RKO (cell line): Measurements from ENCODE around the gene FHIT.
"Not testable (repeated sequence)": the region's sequence is repeated elsewhere in the genome, so short reads cannot be mapped to it uniquely, and the experiment has no call there.

ENCODE experiments used
- DNase-seq: peaks from one replicate; pipeline ENCODE4 v3.0.0-alpha.2; 2016; ENCODE audit warnings: low spot score

The FHIT gene

GRCh38 chr3:61226166-61226686 is 25.0 kb downstream of the FHIT start:
- DNase-seq = no peak

GRCh38 chr3:61224823-61225222 is 26.4 kb downstream of the FHIT start:
- DNase-seq = no peak

- no peak for DNase-seq
Observed at GRCh38 chr3:61223451-61223850, 27.8 kb downstream of the FHIT start.

GRCh38 chr3:61222467-61222866 is 28.8 kb downstream of the FHIT start:
- no peak for DNase-seq

GRCh38 chr3:61221759-61222362 is 29.4 kb downstream of the FHIT start:
- no peak for DNase-seq

GRCh38 chr3:61218504-61218903 is 32.7 kb downstream of the FHIT start:
- DNase-seq = no peak

- DNase-seq = not testable (repeated sequence)
Observed at GRCh38 chr3:61216171-61216570, 35.1 kb downstream of the FHIT start.

GRCh38 chr3:61202086-61202485 is 49.2 kb downstream of the FHIT start:
- DNase-seq = no peak

GRCh38 chr3:61201071-61201470 is 50.2 kb downstream of the FHIT start:
- no peak for DNase-seq

GRCh38 chr3:61200270-61200669 is 51.0 kb downstream of the FHIT start:
- DNase-seq = no peak

GRCh38 chr3:61199843-61200242 is 51.4 kb downstream of the FHIT start:
- DNase-seq = no peak

- DNase-seq = peak; percentile 41
Observed at GRCh38 chr3:61194892-61195538, 56.2 kb downstream of the FHIT start.

GRCh38 chr3:61192222-61192621 is 59.0 kb downstream of the FHIT start:
- no peak for DNase-seq

GRCh38 chr3:61190205-61190604 is 61.0 kb downstream of the FHIT start:
- DNase-seq = not testable (repeated sequence)

- DNase-seq = no peak
Observed at GRCh38 chr3:61186030-61186429, 65.2 kb downstream of the FHIT start.

GRCh38 chr3:61184956-61185355 is 66.3 kb downstream of the FHIT start:
- DNase-seq = no peak

- DNase-seq = no peak
Observed at GRCh38 chr3:61182662-61183061, 68.6 kb downstream of the FHIT start.

GRCh38 chr3:61181874-61182273 is 69.4 kb downstream of the FHIT start:
- peak; percentile 88 for DNase-seq

- DNase-seq = no peak
Observed at GRCh38 chr3:61180206-61180605, 71.0 kb downstream of the FHIT start.

GRCh38 chr3:61178167-61178566 is 73.1 kb downstream of the FHIT start:
- no peak for DNase-seq

GRCh38 chr3:61177450-61177849 is 73.8 kb downstream of the FHIT start:
- no peak for DNase-seq

GRCh38 chr3:61173676-61174075 is 77.6 kb downstream of the FHIT start:
- DNase-seq = peak; percentile 27

GRCh38 chr3:61172684-61173083 is 78.6 kb downstream of the FHIT start:
- DNase-seq = no peak

GRCh38 chr3:61172203-61172602 is 79.0 kb downstream of the FHIT start:
- no peak for DNase-seq
